Calu3 (cell line): Measurements from ENCODE around the gene CCNYL1. TPM values are rescaled to one million over a fixed set of nuclear protein-coding genes. Genes with fewer than 3 reads are reported as not detected.
"Not testable (repeated sequence)": the region's sequence is repeated elsewhere in the genome, so short reads cannot be mapped to it uniquely, and the experiment has no call there.

ENCODE experiments used
- BruUV-seq: library from RNA; stranded (reverse); fragments of 400-500 nt; replicated peaks from 2 replicates; lab custom pipeline; 2021; lab: Mats Ljungman, UMichigan
- CTCF ChIA-PET: fragments of 300-600 bp; sonication (Branson Sonifier 250); formaldehyde crosslinking; loops from one replicate; lab custom pipeline; 2022; ENCODE audit warnings: antibody characterized with exemption; lab: Charles Lee
- DNase-seq: peaks from one replicate; pipeline ENCODE4 v3.0.0; 2022
- H3K27ac Mint-ChIP-seq: one replicate; pipeline ENCODE4 v1.8.0; 2022; ENCODE audit warnings: mixed read lengths; ENCODE audit not compliant: unreplicated experiment
- H3K27me3 Mint-ChIP-seq: one replicate; pipeline ENCODE4 v1.8.0; 2022; ENCODE audit warnings: mixed read lengths; ENCODE audit not compliant: unreplicated experiment
- H3K36me3 Mint-ChIP-seq: one replicate; pipeline ENCODE4 v1.8.0; 2022; ENCODE audit warnings: mild to moderate bottlenecking, moderate library complexity, mixed read lengths; ENCODE audit not compliant: insufficient read depth, unreplicated experiment
- H3K4me1 Mint-ChIP-seq: one replicate; pipeline ENCODE4 v1.8.0; 2022; ENCODE audit warnings: mild to moderate bottlenecking, low read depth, mixed read lengths; ENCODE audit not compliant: unreplicated experiment
- H3K4me3 Mint-ChIP-seq: one replicate; pipeline ENCODE4 v1.8.0; 2022; ENCODE audit warnings: mild to moderate bottlenecking, low read depth, moderate library complexity, mixed read lengths; ENCODE audit not compliant: unreplicated experiment
- H3K9me3 Mint-ChIP-seq: one replicate; pipeline ENCODE4 v1.8.0; 2022; ENCODE audit warnings: low read depth, mixed read lengths; ENCODE audit not compliant: unreplicated experiment
- intact Hi-C: fragments of 100-400 bp; cut with micrococcal nuclease; formaldehyde crosslinking; loops from one replicate; pipeline ENCODE4 v1.10.0; 2022; ENCODE audit not compliant: unreplicated experiment
- total RNA-seq: library from RNA; stranded (reverse); gene quantifications from 2 replicates; pipeline ENCODE4 v1.2.3, GENCODE V29; 2022
- TF ChIP-seq, protein P1 (sequence below): fragments of 200-600 bp; IDR thresholded peaks from one replicate; pipeline ENCODE4 v1.8.0; 2022; ENCODE audit warnings: antibody characterized with exemption; ENCODE audit not compliant: unreplicated experiment

The CCNYL1 gene
- total RNA-seq, 1 experiment from 2014 or later = 13.7 TPM

DNA sequence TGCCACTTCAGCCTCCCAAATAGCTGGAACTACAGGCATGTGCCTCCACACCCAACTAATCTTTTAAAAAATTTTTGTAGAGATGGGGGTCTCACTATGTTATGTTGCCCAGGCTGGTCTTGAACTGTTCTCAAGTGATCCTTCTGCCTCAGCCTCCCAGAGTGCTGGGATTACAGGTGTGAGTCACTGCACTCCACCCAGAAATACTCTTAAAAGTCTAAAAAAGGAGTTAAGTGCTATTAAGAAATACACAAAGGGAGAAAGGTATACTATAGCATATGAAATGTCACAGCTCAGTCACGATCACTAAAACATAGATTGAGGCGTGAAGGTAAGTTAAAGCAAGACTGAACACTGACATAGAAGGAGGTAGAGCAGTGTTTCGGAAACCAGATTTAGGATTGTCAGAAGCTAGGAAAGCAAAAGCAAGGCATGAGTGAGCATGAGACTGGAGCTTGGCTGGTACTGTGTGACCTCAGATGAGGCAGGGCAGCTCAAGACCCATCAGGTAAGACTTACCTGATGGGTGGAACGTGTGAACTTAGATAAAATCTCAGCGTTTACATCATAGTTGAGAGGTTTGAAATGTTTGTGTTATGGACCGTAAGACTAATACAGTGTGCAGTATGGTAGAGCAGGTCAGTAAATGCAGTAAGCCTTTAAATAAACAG, 9.2 kb downstream of the CCNYL1 start:
- Mint-ChIP-seq H3K4me1 (peaks cover 30% of the 10 kb centered on the region), H3K9me3 (no peaks in the 10 kb centered on the region), H3K36me3 (no peaks in the 10 kb centered on the region), H3K27ac (no peak overlapping the region), H3K27me3 (no peaks in the 10 kb centered on the region), H3K4me3 (no peak overlapping the region)
- intact Hi-C loops = loop anchor here (5.0 kb wide), 1 partner anchor 38 kb away; no protein-coding TSS in a partner anchor
- CTCF ChIA-PET = interaction anchor here (0.5 to 2.8 kb wide), 5 partner anchors 9 to 228 kb away, joined by 3 to 11 read pairs (median 3); partner anchors contain the start of genes CCNYL1 and METTL21A
- BruUV-seq = no TSS peak
- TF ChIP-seq, protein P1, sequence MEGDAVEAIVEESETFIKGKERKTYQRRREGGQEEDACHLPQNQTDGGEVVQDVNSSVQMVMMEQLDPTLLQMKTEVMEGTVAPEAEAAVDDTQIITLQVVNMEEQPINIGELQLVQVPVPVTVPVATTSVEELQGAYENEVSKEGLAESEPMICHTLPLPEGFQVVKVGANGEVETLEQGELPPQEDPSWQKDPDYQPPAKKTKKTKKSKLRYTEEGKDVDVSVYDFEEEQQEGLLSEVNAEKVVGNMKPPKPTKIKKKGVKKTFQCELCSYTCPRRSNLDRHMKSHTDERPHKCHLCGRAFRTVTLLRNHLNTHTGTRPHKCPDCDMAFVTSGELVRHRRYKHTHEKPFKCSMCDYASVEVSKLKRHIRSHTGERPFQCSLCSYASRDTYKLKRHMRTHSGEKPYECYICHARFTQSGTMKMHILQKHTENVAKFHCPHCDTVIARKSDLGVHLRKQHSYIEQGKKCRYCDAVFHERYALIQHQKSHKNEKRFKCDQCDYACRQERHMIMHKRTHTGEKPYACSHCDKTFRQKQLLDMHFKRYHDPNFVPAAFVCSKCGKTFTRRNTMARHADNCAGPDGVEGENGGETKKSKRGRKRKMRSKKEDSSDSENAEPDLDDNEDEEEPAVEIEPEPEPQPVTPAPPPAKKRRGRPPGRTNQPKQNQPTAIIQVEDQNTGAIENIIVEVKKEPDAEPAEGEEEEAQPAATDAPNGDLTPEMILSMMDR = no peak
- no peak for DNase-seq

DNA sequence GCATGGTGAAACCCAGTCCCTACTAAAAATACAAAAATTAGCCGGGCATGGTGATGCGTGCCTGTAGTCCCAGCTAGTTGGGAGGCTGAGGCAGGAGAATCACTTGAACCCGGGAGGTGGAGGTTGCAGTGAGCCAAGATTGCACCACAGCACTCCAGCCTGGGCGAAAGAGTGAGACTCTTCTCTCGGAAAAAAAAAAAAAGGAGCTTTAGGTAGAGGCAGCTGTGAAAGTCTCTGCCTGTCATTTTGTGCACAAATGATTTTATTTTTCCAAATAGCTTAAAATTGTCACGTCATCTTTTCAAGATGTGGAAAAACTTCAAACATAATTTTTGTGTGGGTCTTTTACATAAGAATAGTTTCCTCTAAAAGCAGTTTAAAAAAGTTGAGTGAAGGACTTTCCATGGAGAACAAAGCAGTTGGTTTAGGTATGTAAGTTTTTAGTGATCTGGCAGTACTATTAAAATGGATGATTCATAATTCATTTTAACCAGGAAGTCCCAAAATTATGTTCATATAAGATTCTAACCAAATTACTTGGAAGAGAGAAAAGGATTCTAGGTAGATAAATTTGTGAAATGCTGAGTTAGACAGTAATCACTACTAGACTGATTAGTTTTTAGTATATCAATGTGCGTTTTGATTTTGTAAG, 11.5 kb downstream of the CCNYL1 start:
- CTCF ChIA-PET = no interaction called here
- Mint-ChIP-seq H3K4me3 (no peak overlapping the region), H3K36me3 (no peaks in the 10 kb centered on the region), H3K4me1 (peaks cover 41% of the 10 kb centered on the region), H3K27ac (peak overlapping the region; percentile 18), H3K27me3 (no peaks in the 10 kb centered on the region), H3K9me3 (no peaks in the 10 kb centered on the region)
- TF ChIP-seq, protein P1 = no peak
- intact Hi-C loops = loop anchor here (5.0 kb wide), 1 partner anchor 41 kb away; no protein-coding TSS in a partner anchor
- BruUV-seq = no TSS peak
- DNase-seq = no peak

DNA sequence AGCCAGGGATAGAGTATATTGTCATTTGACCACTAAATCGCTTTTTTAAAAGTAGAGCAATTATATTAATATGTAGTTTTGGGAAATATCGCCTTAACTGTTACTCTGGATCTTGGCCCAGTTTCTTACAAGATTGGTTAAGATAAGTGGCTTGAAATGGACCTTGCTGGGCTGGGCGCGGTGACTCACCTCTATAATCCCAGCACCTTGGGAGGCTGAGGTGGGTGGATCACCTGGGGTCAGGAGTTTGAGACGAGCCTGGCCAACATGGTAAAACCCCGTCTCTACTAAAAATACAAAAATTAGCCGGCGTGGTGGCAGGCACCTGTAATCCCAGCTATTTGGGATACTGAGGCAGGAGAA, 12.0 kb downstream of the CCNYL1 start:
- CTCF ChIA-PET, H3K27me3 Mint-ChIP-seq, H3K4me3 Mint-ChIP-seq, H3K36me3 Mint-ChIP-seq, BruUV-seq, H3K9me3 Mint-ChIP-seq: not testable (repeated sequence)
- H3K4me1 Mint-ChIP-seq = peaks cover 41% of the 10 kb centered on the region
- peak; percentile 57 for DNase-seq
- intact Hi-C loops = loop anchor here (5.0 kb wide), 1 partner anchor 41 kb away; no protein-coding TSS in a partner anchor
- H3K27ac Mint-ChIP-seq = peak overlapping the region; percentile 18

DNA sequence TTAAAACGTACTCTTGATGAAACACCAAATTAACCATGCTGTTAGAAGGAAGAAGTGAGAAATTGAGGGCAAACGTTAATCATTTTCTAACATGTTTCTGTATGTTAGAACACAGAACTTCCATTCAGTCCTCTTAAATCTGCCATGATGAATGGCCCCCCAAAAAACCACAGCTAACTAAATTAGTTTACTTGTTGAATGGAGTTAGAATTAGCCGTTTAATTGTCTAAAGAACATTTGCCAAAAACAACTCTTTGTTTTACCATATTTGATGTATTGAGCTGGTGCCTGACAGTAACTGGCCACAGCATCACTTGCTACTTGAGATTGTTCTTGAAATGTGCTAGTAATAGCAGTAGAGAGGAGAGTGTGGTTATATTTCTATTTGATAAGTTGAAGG, 12.7 kb downstream of the CCNYL1 start:
- peaks cover 41% of the 10 kb centered on the region for H3K4me1 Mint-ChIP-seq
- TF ChIP-seq, protein P1 = no peak
- no peaks in the 10 kb centered on the region for H3K36me3 Mint-ChIP-seq
- DNase-seq = no peak
- H3K27me3 Mint-ChIP-seq = no peaks in the 10 kb centered on the region
- BruUV-seq = no TSS peak
- no peak overlapping the region for H3K4me3 Mint-ChIP-seq
- H3K9me3 Mint-ChIP-seq = no peaks in the 10 kb centered on the region
- intact Hi-C loops = loop anchor here (5.0 kb wide), 1 partner anchor 42 kb away; no protein-coding TSS in a partner anchor
- H3K27ac Mint-ChIP-seq = no peak overlapping the region
- CTCF ChIA-PET = interaction anchor here (0.6 kb wide), 1 partner anchor 10 kb away, joined by 3 read pairs; no protein-coding TSS in a partner anchor
